ENCODE results near the gene ADO. TPM values are rescaled to one million over a fixed set of nuclear protein-coding genes. Genes with fewer than 3 reads are reported as not detected.

The ADO gene
- total and polyA plus RNA-seq, 10 of the 15 experiments (the other 5 are each of a cell fraction or from before 2014, with no cell fraction given): 4.3 to 44.6 (median 18.7) TPM

DNA sequence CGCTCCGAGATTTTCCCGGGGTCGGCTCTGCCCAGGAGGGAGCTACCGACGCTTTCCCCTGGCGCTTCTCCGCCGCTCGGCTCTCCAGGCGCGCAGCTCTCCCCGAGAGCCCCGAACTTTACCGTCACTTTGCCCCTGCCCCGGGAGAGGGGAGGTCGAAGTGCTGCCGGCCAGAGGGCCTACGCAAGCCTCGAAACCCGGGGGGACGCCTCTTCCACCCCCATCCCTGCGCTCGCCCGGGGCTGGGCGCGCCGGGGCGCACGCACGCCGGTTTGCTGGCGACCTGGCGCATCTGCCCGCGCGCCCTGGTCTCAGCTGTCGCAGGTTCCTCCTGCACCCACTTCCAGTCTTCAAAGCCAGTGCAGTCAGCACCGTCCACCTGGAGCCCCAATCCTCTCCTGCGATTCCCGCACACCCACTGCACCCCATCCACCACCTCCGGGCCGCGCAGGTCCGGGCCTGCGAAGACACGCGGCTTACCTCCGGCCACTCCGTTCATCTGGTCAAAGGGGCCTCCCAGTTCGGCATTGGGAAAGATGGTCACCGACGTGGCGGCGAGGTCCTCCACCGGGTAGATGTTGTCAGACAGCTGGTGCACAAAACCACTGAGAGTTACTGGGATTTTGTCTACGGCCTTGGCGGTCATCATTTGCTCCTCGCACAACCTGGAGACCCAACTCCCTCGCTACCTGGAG, 11.0 kb downstream of the ADO start (continued):
- no peak for TF ChIP-seq USF1 (IDR thresholded peaks at IDR 0.05; ENCODE audit: borderline replicate concordance, extremely low read length, insufficient read depth, low read depth, low read length)
- no peak for TF ChIP-seq ATF2 (IDR thresholded peaks at IDR 0.05; ENCODE audit: low read length)
- TF ChIP-seq ZNF24 (IDR thresholded peaks at IDR 0.05): no peak
- TF ChIP-seq, protein P1, sequence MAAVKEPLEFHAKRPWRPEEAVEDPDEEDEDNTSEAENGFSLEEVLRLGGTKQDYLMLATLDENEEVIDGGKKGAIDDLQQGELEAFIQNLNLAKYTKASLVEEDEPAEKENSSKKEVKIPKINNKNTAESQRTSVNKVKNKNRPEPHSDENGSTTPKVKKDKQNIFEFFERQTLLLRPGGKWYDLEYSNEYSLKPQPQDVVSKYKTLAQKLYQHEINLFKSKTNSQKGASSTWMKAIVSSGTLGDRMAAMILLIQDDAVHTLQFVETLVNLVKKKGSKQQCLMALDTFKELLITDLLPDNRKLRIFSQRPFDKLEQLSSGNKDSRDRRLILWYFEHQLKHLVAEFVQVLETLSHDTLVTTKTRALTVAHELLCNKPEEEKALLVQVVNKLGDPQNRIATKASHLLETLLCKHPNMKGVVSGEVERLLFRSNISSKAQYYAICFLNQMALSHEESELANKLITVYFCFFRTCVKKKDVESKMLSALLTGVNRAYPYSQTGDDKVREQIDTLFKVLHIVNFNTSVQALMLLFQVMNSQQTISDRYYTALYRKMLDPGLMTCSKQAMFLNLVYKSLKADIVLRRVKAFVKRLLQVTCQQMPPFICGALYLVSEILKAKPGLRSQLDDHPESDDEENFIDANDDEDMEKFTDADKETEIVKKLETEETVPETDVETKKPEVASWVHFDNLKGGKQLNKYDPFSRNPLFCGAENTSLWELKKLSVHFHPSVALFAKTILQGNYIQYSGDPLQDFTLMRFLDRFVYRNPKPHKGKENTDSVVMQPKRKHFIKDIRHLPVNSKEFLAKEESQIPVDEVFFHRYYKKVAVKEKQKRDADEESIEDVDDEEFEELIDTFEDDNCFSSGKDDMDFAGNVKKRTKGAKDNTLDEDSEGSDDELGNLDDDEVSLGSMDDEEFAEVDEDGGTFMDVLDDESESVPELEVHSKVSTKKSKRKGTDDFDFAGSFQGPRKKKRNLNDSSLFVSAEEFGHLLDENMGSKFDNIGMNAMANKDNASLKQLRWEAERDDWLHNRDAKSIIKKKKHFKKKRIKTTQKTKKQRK (IDR thresholded peaks at IDR 0.05; ENCODE audit: low read depth, low read length): no peak
- TF ChIP-seq ZZZ3 (IDR thresholded peaks at IDR 0.05; ENCODE audit: control insufficient read depth, insufficient read length, low read depth): no peak
- TF ChIP-seq, protein P2, sequence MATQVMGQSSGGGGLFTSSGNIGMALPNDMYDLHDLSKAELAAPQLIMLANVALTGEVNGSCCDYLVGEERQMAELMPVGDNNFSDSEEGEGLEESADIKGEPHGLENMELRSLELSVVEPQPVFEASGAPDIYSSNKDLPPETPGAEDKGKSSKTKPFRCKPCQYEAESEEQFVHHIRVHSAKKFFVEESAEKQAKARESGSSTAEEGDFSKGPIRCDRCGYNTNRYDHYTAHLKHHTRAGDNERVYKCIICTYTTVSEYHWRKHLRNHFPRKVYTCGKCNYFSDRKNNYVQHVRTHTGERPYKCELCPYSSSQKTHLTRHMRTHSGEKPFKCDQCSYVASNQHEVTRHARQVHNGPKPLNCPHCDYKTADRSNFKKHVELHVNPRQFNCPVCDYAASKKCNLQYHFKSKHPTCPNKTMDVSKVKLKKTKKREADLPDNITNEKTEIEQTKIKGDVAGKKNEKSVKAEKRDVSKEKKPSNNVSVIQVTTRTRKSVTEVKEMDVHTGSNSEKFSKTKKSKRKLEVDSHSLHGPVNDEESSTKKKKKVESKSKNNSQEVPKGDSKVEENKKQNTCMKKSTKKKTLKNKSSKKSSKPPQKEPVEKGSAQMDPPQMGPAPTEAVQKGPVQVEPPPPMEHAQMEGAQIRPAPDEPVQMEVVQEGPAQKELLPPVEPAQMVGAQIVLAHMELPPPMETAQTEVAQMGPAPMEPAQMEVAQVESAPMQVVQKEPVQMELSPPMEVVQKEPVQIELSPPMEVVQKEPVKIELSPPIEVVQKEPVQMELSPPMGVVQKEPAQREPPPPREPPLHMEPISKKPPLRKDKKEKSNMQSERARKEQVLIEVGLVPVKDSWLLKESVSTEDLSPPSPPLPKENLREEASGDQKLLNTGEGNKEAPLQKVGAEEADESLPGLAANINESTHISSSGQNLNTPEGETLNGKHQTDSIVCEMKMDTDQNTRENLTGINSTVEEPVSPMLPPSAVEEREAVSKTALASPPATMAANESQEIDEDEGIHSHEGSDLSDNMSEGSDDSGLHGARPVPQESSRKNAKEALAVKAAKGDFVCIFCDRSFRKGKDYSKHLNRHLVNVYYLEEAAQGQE (IDR thresholded peaks at IDR 0.05; ENCODE audit: low read depth, low read length): no peak
- TF ChIP-seq NFYA (IDR thresholded peaks at IDR 0.05; ENCODE audit: borderline replicate concordance, low read depth, low read length): no peak
- TF ChIP-seq HDAC6 (IDR thresholded peaks at IDR 0.05; ENCODE audit: unreplicated experiment): peak; percentile 100
- TF ChIP-seq RCOR1 (conservative IDR thresholded peaks at IDR 0.05; ENCODE audit: low read depth, low read length): no peak
- TF ChIP-seq CHD2 (IDR thresholded peaks at IDR 0.05; ENCODE audit: borderline replicate concordance, low read depth, low read length): no peak
- no peak for TF ChIP-seq CREB1 (IDR thresholded peaks at IDR 0.05; ENCODE audit: low read depth)
- TF ChIP-seq ZNF274 (IDR thresholded peaks at IDR 0.05; ENCODE audit: insufficient read depth, insufficient read length): no peak
- no peak for TF ChIP-seq ZBED1 (IDR thresholded peaks at IDR 0.05; ENCODE audit: borderline replicate concordance)
- TF ChIP-seq HCFC1 (IDR thresholded peaks at IDR 0.05; ENCODE audit: low read length): no peak
- no peak for TF ChIP-seq PBX3 (IDR thresholded peaks at IDR 0.05; ENCODE audit: insufficient replicate concordance, low read depth, low read length)
- TF ChIP-seq RAD51 (IDR thresholded peaks at IDR 0.05): no peak
- no peak for TF ChIP-seq ZNF622 (IDR thresholded peaks at IDR 0.05)
- TF ChIP-seq MTA3 (IDR thresholded peaks at IDR 0.05; ENCODE audit: borderline replicate concordance, low read length): no peak
- TF ChIP-seq BACH1 (IDR thresholded peaks at IDR 0.05; ENCODE audit: borderline replicate concordance): no peak
- no peak for TF ChIP-seq CHD4 (IDR thresholded peaks at IDR 0.05)
- TF ChIP-seq TCF7 (IDR thresholded peaks at IDR 0.05; ENCODE audit: borderline replicate concordance): no peak
